ENCODE results near the gene DNM1.

- TF ChIP-seq, protein P1, sequence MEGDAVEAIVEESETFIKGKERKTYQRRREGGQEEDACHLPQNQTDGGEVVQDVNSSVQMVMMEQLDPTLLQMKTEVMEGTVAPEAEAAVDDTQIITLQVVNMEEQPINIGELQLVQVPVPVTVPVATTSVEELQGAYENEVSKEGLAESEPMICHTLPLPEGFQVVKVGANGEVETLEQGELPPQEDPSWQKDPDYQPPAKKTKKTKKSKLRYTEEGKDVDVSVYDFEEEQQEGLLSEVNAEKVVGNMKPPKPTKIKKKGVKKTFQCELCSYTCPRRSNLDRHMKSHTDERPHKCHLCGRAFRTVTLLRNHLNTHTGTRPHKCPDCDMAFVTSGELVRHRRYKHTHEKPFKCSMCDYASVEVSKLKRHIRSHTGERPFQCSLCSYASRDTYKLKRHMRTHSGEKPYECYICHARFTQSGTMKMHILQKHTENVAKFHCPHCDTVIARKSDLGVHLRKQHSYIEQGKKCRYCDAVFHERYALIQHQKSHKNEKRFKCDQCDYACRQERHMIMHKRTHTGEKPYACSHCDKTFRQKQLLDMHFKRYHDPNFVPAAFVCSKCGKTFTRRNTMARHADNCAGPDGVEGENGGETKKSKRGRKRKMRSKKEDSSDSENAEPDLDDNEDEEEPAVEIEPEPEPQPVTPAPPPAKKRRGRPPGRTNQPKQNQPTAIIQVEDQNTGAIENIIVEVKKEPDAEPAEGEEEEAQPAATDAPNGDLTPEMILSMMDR (IDR thresholded peaks at IDR 0.05; ENCODE audit: borderline replicate concordance, extremely low read depth, low read length, poor library complexity, severe bottlenecking), result no peak
- TF ChIP-seq EZH2 (IDR thresholded peaks at IDR 0.05; ENCODE audit: borderline replicate concordance, low read depth, low read length, severe bottlenecking), result no peak
These were observed 49.3 kb downstream of the DNM1 start for GRCh38 chr9:128252317-128253139.

All from DND-41 (cell line).